ENCODE results near the gene SOX14.

The SOX14 gene

GRCh38 chr3:137764001-137764433 lies at the start of gene SOX14:
TSS of gene SOX14 (plus strand) at chr3:137764315. CDS start at chr3:137764785, 470 bp downstream.
- no peaks in the 10 kb centered on the region for H3K36me3 ChIP-seq (ENCODE audit: control insufficient read depth in 1 of 2, insufficient read depth in 2 of 2, low read length in 2 of 2)
- peaks cover 0 to 51% of the 10 kb centered on the region in 2 donors for H3K4me1 ChIP-seq (ENCODE audit: control insufficient read depth in 1 of 2, insufficient read depth in 2 of 2, low read length in 2 of 2)
- peak within 1 kb of the TSS in 1 of 2 donors; percentile 59 for H3K4me3 ChIP-seq (ENCODE audit: low read depth in 1 of 2, low read length in 2 of 2)
- H3K27me3 ChIP-seq (ENCODE audit: low read depth, low read length), result peaks cover 76% of the 10 kb centered on the region
- H3K27ac ChIP-seq (ENCODE audit: low read length), result no peak within 1 kb of the TSS
- H3K9me3 ChIP-seq (ENCODE audit: control insufficient read depth in 1 of 2, low read length in 2 of 2), result no peaks in the 10 kb centered on the region

- Histone ChIP-seq H3K4me3 (ENCODE audit: low read depth in 1 of 2, low read length in 2 of 2) (no peak overlapping the region), H3K36me3 (ENCODE audit: control insufficient read depth in 1 of 2, insufficient read depth in 2 of 2, low read length in 2 of 2) (no peaks in the 10 kb centered on the region)
Observed at GRCh38 chr3:137714551-137714950, 49.6 kb upstream of the SOX14 start.

GRCh38 chr3:137724240-137724639 lies 39.9 kb upstream of the SOX14 start:
- no peaks in the 10 kb centered on the region for H3K4me1 ChIP-seq (ENCODE audit: control insufficient read depth in 1 of 2, insufficient read depth in 2 of 2, low read length in 2 of 2)
- no peak overlapping the region for H3K27ac ChIP-seq (ENCODE audit: low read length)
- H3K4me3 ChIP-seq (ENCODE audit: low read depth in 1 of 2, low read length in 2 of 2), result no peak overlapping the region
- H3K27me3 ChIP-seq (ENCODE audit: low read depth, low read length), result no peaks in the 10 kb centered on the region
- no peaks in the 10 kb centered on the region for H3K36me3 ChIP-seq (ENCODE audit: control insufficient read depth in 1 of 2, insufficient read depth in 2 of 2, low read length in 2 of 2)
- H3K9me3 ChIP-seq (ENCODE audit: control insufficient read depth in 1 of 2, low read length in 2 of 2), result peaks cover 0 to 4% of the 10 kb centered on the region in 2 donors

More at GRCh38 chr3:137714551-137714950, 49.6 kb upstream of the SOX14 start:
- H3K27ac ChIP-seq (ENCODE audit: low read length), result no peak overlapping the region
- H3K4me1 ChIP-seq (ENCODE audit: control insufficient read depth in 1 of 2, insufficient read depth in 2 of 2, low read length in 2 of 2), result no peaks in the 10 kb centered on the region
- no peaks in the 10 kb centered on the region for H3K27me3 ChIP-seq (ENCODE audit: low read depth, low read length)
- H3K9me3 ChIP-seq (ENCODE audit: control insufficient read depth in 1 of 2, low read length in 2 of 2), result peaks cover 0 to 3% of the 10 kb centered on the region in 2 donors

- Histone ChIP-seq H3K9me3 (ENCODE audit: control insufficient read depth in 1 of 2, low read length in 2 of 2) (peaks cover 0 to 17% of the 10 kb centered on the region in 2 donors), H3K27me3 (ENCODE audit: low read depth, low read length) (no peaks in the 10 kb centered on the region), H3K4me1 (ENCODE audit: control insufficient read depth in 1 of 2, insufficient read depth in 2 of 2, low read length in 2 of 2) (no peaks in the 10 kb centered on the region), H3K27ac (ENCODE audit: low read length) (no peak overlapping the region), H3K36me3 (ENCODE audit: control insufficient read depth in 1 of 2, insufficient read depth in 2 of 2, low read length in 2 of 2) (no peaks in the 10 kb centered on the region), H3K4me3 (ENCODE audit: low read depth in 1 of 2, low read length in 2 of 2) (no peak overlapping the region)
Observed at GRCh38 chr3:137737208-137737607, 26.9 kb upstream of the SOX14 start.

GRCh38 chr3:137738710-137739109 lies 25.4 kb upstream of the SOX14 start:
- H3K36me3 ChIP-seq (ENCODE audit: control insufficient read depth in 1 of 2, insufficient read depth in 2 of 2, low read length in 2 of 2), result no peaks in the 10 kb centered on the region
- H3K27me3 ChIP-seq (ENCODE audit: low read depth, low read length), result no peaks in the 10 kb centered on the region
- no peak overlapping the region for H3K27ac ChIP-seq (ENCODE audit: low read length)

GRCh38 chr3:137743608-137744007 lies 20.5 kb upstream of the SOX14 start:
- Histone ChIP-seq H3K27ac (ENCODE audit: low read length) (no peak overlapping the region), H3K4me3 (ENCODE audit: low read depth in 1 of 2, low read length in 2 of 2) (no peak overlapping the region), H3K4me1 (ENCODE audit: control insufficient read depth in 1 of 2, insufficient read depth in 2 of 2, low read length in 2 of 2) (no peaks in the 10 kb centered on the region), H3K36me3 (ENCODE audit: control insufficient read depth in 1 of 2, insufficient read depth in 2 of 2, low read length in 2 of 2) (no peaks in the 10 kb centered on the region), H3K9me3 (ENCODE audit: control insufficient read depth in 1 of 2, low read length in 2 of 2) (peaks cover 0 to under 1% of the 10 kb centered on the region in 2 donors), H3K27me3 (ENCODE audit: low read depth, low read length) (no peaks in the 10 kb centered on the region)

More at GRCh38 chr3:137738710-137739109, 25.4 kb upstream of the SOX14 start:
- no peak overlapping the region for H3K4me3 ChIP-seq (ENCODE audit: low read depth in 1 of 2, low read length in 2 of 2)
- H3K4me1 ChIP-seq (ENCODE audit: control insufficient read depth in 1 of 2, insufficient read depth in 2 of 2, low read length in 2 of 2), result no peaks in the 10 kb centered on the region
- H3K9me3 ChIP-seq (ENCODE audit: control insufficient read depth in 1 of 2, low read length in 2 of 2), result peaks cover 0 to 17% of the 10 kb centered on the region in 2 donors

GRCh38 chr3:137746808-137747207 lies 17.3 kb upstream of the SOX14 start:
- Histone ChIP-seq H3K4me3 (ENCODE audit: low read depth in 1 of 2, low read length in 2 of 2) (no peak overlapping the region), H3K27ac (ENCODE audit: low read length) (no peak overlapping the region), H3K9me3 (ENCODE audit: control insufficient read depth in 1 of 2, low read length in 2 of 2) (no peaks in the 10 kb centered on the region), H3K4me1 (ENCODE audit: control insufficient read depth in 1 of 2, insufficient read depth in 2 of 2, low read length in 2 of 2) (no peaks in the 10 kb centered on the region), H3K36me3 (ENCODE audit: control insufficient read depth in 1 of 2, insufficient read depth in 2 of 2, low read length in 2 of 2) (no peaks in the 10 kb centered on the region), H3K27me3 (ENCODE audit: low read depth, low read length) (no peaks in the 10 kb centered on the region)

- Histone ChIP-seq H3K9me3 (ENCODE audit: control insufficient read depth in 1 of 2, low read length in 2 of 2) (peaks cover 0 to 3% of the 10 kb centered on the region in 2 donors), H3K4me3 (ENCODE audit: low read depth in 1 of 2, low read length in 2 of 2) (no peak overlapping the region), H3K4me1 (ENCODE audit: control insufficient read depth in 1 of 2, insufficient read depth in 2 of 2, low read length in 2 of 2) (peaks cover 0 to 25% of the 10 kb centered on the region in 2 donors), H3K27ac (ENCODE audit: low read length) (no peak overlapping the region), H3K36me3 (ENCODE audit: control insufficient read depth in 1 of 2, insufficient read depth in 2 of 2, low read length in 2 of 2) (no peaks in the 10 kb centered on the region), H3K27me3 (ENCODE audit: low read depth, low read length) (peaks cover 39% of the 10 kb centered on the region)
Observed at GRCh38 chr3:137759505-137759904, 4.6 kb upstream of the SOX14 start.

- Histone ChIP-seq H3K27me3 (ENCODE audit: low read depth, low read length) (peaks cover 46% of the 10 kb centered on the region), H3K4me1 (ENCODE audit: control insufficient read depth in 1 of 2, insufficient read depth in 2 of 2, low read length in 2 of 2) (peaks cover 0 to 30% of the 10 kb centered on the region in 2 donors), H3K36me3 (ENCODE audit: control insufficient read depth in 1 of 2, insufficient read depth in 2 of 2, low read length in 2 of 2) (no peaks in the 10 kb centered on the region), H3K9me3 (ENCODE audit: control insufficient read depth in 1 of 2, low read length in 2 of 2) (peaks cover 0 to 3% of the 10 kb centered on the region in 2 donors), H3K27ac (ENCODE audit: low read length) (no peak overlapping the region), H3K4me3 (ENCODE audit: low read depth in 1 of 2, low read length in 2 of 2) (no peak overlapping the region)
Observed at GRCh38 chr3:137760341-137761098, 3.6 kb upstream of the SOX14 start.

GRCh38 chr3:137761099-137761562 lies 3.0 kb upstream of the SOX14 start:
- H3K27me3 ChIP-seq (ENCODE audit: low read depth, low read length), result peaks cover 50% of the 10 kb centered on the region
- H3K4me1 ChIP-seq (ENCODE audit: control insufficient read depth in 1 of 2, insufficient read depth in 2 of 2, low read length in 2 of 2), result peaks cover 0 to 30% of the 10 kb centered on the region in 2 donors
- no peak overlapping the region for H3K27ac ChIP-seq (ENCODE audit: low read length)
- peaks cover 0 to 3% of the 10 kb centered on the region in 2 donors for H3K9me3 ChIP-seq (ENCODE audit: control insufficient read depth in 1 of 2, low read length in 2 of 2)
- H3K4me3 ChIP-seq (ENCODE audit: low read depth in 1 of 2, low read length in 2 of 2), result no peak overlapping the region
- H3K36me3 ChIP-seq (ENCODE audit: control insufficient read depth in 1 of 2, insufficient read depth in 2 of 2, low read length in 2 of 2), result no peaks in the 10 kb centered on the region

- Histone ChIP-seq H3K9me3 (ENCODE audit: control insufficient read depth in 1 of 2, low read length in 2 of 2) (no peaks in the 10 kb centered on the region), H3K4me3 (ENCODE audit: low read depth in 1 of 2, low read length in 2 of 2) (no peak overlapping the region), H3K27me3 (ENCODE audit: low read depth, low read length) (peaks cover 56% of the 10 kb centered on the region), H3K27ac (ENCODE audit: low read length) (no peak overlapping the region), H3K4me1 (ENCODE audit: control insufficient read depth in 1 of 2, insufficient read depth in 2 of 2, low read length in 2 of 2) (peaks cover 0 to 30% of the 10 kb centered on the region in 2 donors), H3K36me3 (ENCODE audit: control insufficient read depth in 1 of 2, insufficient read depth in 2 of 2, low read length in 2 of 2) (no peaks in the 10 kb centered on the region)
Observed at GRCh38 chr3:137761563-137762503, 2.3 kb upstream of the SOX14 start.
